NCI-H1105 (cell line): ENCODE results near the gene THOP1.

Experiments used
- DNase-seq: peaks from one replicate; lab custom pipeline; 2025; lab: John Stamatoyannopoulos, UW

THOP1 gene

DNA sequence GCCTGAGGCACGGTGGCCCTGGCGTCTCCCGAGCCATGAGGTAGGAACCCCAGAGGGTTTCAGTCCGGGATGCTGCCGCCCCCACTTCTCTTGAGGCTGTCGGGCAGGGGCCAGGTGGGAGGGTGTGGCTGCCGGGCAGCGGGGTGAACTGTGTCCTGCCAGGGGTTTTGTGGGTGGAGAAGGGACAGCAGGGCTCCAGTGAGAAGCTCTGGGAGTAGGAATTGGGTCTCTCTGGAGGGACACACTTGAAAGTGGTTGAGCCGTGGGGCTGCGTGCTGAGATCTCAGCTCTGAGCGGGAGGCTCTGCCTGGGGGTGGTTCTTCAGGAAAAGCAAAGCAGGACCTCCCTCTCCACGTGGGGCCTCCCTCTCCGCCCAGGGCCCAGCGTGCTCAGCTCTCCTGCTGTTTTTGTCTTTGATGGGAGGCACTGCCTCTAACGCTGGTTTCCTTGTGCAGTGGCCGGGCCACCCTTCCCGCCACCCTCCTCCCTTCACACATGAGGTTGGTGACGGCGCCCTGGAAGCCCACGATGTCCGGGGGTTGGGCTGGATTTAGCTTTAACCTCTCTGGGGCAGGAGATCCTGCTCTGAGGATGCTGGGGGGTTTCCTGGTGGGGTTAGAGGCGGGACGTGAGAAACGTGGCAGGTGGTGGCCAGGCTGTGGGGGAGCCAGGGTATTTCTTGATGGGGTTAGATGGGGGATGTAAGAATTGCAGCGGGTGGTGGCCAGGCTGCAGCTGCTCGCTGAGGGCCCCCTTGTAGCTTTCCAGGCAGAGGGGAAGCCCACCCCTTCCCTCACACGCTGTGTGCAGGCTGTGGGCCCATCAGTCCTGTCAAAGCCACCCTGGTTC is 19.1 kb downstream of the THOP1 start:
- DNase-seq = no peak

DNA sequence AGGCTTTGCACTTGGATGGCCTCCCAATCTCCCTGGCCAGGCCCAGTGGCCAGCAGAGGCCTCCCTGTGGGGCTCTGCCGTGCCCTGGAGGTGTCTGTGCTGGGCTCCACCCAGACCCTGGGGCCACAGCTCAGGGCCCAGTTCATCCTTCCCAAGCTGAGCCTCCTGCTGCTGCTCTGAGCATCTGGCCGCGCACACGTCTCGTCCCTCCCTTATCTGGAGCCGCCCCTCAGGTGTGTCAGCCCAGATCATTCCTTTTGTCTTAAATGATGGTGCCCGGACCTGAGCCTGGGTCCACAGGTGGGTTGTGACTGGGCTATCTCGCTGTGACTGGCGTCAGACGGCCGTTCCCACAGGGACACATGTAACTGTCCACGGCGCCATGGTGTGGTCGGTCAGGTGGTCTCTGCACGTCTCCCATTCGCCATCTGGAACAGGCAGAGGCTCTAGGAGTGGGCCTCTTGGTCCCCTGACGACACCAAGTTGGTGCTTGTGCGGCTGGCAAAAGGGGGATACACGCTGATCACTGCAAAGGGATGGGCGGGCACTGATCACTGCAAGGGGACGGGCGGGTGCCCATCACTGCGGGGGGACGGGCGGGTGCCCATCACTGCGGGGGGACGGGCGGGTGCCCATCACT is 20.1 kb downstream of the THOP1 start:
- no peak for DNase-seq

DNA sequence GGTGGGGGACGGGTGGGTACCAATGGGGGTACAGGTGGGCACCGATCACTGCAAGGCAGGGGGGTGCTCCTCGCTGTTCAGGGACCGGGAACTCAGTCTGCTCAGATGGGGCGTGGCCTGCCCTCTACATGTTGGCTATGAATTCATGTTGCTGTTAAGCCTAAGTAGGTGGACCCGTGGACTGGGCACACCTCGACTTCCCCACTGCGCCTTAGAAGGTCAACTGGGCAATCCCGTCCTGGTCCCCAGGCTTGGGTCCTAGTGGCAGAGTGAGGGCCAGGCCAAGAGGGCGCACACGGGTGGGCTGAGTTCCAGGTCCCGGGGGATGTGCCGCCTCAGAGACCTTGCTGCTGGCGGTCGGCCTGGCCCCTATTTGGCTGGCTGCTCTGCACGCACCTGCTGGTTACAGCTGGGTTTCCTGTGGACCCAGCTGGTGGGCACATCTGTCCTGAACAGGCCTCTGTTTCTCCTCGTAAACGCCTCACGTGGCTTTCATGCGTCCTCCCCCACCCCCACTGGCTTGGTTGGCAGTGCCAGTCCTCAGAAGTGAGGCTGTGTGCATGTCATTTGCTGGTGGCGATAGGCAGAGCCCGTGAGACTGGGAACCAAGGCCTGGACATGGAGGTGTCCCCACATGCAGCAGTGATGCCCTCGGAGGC is 20.8 kb downstream of the THOP1 start:
- DNase-seq = no peak

DNA sequence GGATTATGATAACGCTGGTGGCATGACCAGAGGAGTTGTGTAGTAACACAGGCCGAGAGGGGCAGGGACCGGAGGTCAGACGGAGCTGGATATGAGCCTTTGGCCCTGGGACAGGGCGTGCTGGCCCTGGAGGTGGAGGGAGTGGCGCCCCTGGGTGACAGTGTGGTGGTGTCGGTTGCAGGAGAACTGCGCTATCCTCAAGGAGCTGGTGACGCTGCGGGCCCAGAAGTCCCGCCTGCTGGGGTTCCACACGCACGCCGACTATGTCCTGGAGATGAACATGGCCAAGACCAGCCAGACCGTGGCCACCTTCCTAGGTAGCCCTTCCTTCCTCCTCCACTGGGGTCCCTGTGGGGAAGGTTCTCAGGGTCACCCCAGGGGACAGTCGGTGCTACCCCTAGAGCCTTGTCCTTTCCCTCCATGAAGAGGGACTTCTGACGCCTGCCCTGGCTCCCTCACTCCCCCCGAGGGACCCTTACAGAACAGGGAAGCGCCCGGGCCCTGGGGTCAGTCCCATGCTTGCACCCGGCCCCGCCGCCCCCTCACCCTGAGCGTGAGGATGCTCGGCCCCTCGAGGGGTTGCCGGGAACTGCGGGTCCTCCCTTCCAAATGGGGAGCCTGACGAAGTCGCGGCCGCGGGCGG is 21.6 kb downstream of the THOP1 start:
- DNase-seq = no peak

DNA sequence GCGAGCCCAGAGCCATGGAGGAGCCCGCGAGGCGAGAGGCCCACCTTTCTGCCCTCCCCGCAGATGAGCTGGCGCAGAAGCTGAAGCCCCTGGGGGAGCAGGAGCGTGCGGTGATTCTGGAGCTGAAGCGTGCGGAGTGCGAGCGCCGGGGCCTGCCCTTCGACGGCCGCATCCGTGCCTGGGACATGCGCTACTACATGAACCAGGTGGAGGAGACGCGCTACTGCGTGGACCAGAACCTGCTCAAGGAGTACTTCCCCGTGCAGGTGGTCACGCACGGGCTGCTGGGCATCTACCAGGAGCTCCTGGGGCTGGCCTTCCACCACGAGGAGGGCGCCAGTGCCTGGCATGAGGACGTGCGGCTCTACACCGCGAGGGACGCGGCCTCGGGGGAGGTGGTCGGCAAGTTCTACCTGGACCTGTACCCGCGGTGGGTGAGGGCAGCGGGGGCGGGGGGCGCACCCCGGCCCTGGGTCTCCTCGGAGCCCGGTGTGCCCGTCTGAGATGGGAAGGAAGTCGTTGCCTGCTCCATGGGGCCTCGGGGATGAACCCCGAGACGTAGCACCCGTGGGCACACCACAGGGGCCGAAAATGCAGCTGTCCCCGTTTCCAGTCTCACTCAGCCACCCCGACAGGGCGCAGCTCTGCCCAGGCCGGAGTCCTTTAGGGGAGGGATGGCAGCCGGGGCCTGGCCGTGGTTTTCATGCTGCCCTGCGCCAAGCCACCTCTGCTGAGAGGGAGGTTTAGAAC is 22.3 kb downstream of the THOP1 start:
- DNase-seq = no peak

DNA sequence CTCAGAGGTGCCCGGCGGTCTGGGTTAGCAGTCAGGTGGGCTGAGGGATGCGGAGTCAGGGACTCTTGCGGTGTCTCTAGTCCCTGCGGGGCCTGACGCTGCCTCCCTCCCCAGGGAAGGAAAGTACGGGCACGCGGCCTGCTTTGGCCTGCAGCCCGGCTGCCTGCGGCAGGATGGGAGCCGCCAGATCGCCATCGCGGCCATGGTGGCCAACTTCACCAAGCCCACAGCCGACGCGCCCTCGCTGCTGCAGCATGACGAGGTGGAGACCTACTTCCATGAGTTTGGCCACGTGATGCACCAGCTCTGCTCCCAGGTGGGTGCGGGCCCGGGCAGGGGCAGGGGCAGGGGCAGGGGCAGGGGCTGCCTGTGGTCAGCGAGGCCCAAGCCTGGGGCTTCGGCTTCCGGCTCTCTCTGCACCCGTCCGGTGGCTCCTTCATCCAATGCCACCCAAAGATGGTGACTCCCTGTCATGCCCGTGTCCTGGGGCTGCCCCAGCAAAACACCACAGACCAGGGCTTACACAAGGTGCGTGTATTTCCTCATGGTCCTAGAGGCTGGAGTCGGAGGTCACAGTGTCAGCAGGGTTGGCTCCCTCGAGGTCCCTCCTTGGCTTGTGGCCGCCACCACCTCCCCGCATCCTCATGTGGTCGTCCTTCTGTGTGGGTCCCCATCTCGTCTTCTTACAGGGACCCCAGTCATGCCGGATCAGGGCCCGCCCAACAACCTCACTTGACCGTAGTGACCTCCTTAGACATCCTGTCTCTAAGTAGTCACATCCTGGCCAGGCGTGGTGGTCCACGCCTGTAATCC is 23.0 kb downstream of the THOP1 start:
- DNase-seq = no peak

DNA sequence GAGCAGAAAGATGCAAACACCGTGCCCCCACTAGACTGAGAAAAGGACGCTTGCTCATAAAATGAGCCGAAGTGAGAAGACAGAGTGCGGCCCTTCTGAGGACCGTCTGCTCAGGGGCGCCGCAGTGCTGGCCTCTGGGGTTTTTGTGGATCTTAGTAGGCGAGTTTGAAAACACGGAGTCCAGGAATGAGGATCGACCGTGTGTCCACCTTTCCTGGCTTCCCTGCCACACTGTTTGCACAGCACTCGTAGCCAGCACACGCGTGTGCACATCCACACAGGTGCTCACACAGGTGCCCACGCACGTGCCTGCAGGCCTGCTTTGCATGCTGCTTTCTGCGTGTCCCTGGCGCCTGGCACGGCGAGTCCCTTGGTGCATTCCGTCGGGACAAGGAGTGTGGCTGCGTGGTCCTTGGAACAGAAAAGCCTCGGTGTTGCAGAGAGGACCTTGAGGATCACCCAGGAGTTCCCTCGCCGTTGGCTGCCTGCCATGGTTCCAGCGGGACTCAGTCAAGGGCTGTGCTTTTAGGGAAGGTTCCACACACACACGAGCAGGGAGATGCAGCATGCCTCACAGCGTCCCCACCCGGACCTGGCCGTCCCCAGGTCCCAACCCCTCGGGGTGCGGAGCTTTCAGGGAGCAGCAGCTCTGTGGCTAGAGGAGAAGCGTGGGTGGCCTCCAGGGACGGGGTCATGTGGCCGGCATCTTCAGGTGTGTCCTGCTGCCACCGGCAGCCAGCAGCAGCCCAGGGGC is 24.3 kb downstream of the THOP1 start:
- no peak for DNase-seq

DNA sequence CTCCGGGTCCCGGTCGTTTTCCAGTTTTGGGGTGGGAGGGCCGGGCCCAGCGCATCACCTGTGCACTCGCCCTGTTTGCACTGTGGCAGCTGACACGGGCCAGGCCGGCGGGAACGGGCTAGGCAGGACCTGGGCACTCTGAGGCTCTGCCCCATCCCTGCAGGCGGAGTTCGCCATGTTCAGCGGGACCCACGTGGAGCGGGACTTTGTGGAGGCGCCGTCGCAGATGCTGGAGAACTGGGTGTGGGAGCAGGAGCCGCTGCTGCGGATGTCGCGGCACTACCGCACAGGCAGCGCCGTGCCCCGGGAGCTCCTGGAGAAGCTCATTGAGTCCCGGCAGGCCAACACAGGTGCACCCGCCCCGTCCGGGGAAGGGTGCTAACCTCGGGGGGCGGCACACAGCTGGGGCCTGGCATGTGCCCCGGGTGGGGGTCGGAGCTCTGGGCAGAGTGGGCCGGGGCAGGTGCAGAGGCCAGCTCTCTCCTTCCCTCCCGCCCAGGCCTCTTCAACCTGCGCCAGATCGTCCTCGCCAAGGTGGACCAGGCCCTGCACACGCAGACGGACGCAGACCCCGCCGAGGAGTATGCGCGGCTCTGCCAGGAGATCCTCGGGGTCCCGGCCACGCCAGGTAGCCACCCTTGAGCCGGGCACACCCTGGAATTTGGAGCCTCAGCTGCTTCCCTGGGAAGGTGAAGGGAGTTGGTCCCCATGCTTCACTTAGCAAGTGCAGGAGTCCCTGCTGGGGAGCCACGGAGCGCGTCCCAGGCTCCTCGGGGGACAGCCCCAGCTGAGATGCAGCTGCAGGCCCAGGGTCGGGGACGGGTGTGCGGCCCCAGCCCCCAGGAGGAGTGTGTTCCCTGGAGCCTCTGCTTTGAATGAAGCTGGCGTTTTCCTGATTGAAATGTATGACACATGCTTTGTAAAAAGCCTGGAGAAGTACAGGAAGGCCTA is 25.1 kb downstream of the THOP1 start:
- no peak for DNase-seq

DNA sequence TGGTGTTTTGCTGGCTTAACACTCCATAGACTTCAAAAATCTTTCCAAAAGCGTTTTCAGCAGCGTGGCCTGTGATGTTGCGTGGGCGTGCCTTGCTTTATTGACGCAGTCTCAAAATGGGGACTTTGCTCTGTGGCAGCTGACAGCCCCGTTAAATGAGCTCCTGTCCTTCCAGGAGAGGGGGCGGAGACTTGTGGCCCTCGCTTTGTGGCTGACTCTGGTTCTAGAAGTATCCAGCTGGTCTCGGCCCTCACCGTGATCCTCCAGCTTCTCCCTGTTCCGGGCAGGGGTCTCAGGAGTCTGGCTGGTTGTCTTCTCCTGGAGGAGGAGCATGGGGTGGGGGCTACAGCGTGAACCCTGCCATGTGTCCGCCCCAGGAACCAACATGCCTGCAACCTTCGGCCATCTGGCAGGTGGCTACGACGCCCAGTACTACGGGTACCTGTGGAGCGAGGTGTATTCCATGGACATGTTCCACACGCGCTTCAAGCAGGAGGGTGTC is 26.0 kb downstream of the THOP1 start:
- no peak for DNase-seq

DNA sequence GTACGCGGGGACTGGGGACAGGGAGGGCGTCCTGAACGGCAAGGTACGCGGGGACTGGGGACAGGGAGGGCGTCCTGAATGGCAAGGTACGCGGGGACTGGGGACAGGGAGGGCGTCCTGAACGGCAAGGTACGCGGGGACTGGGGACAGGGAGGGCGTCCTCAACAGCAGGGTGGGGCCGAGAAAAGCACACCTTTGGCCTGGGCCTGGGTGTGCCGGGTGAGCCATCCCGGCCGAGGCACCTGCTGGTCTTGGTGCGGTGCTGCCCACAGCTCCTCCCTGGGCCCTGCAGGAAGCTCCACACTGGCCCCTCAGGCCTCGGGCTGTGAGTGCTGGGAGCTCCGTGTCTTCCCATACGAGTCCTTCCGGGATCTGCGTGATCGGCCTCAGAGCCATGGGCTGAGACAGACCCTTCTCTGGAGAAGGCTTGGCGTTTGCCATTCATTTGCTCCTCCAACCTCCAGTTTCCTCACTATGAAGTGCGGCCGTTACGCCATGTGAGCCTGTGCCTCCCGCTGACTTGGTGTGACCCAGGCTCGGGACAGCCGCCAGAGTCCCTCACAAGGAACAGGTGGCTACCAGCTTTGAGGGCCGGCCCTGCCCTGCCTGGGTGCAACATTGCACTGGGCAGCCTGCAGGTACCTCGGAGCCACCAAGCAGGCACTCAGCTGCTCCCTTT is 26.6 kb downstream of the THOP1 start:
- no peak for DNase-seq

DNA sequence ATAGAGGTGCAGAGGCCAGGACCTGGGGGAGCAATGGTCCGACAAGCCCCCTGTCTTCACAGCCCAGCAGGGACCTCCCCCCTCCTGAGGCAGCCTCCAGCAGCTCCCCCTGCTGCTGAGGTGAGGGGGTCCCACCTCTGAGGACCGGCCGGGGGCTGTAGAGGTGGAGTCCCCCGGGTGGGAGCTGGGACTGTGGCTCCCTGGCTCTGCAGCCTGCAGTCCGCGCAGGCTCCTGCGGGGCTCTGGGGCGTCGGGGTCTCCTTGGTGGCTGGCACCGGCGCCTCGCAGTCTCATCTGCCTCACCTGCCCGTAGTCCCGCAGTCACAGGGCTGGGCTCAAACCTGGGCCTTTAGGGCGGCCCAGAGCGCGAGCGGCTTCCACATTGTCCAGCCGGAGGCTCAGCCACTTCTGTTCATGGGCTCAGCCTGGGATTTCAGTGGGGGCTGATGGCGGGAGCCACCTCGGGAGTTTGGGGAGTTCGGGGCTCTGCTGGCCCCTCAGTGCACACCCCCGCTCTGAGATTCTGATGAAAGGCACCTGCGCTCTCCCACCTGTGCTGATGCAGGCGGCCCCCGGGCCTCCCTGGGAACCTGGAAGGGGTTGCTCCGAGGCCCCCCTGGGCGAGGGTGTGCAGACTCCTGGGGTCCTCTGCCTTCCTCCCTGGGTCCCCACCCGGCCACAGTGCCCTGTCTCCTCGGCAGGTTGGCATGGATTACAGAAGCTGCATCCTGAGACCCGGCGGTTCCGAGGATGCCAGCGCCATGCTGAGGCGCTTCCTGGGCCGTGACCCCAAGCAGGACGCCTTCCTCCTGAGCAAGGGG is 27.3 kb downstream of the THOP1 start:
- DNase-seq = no peak

DNA sequence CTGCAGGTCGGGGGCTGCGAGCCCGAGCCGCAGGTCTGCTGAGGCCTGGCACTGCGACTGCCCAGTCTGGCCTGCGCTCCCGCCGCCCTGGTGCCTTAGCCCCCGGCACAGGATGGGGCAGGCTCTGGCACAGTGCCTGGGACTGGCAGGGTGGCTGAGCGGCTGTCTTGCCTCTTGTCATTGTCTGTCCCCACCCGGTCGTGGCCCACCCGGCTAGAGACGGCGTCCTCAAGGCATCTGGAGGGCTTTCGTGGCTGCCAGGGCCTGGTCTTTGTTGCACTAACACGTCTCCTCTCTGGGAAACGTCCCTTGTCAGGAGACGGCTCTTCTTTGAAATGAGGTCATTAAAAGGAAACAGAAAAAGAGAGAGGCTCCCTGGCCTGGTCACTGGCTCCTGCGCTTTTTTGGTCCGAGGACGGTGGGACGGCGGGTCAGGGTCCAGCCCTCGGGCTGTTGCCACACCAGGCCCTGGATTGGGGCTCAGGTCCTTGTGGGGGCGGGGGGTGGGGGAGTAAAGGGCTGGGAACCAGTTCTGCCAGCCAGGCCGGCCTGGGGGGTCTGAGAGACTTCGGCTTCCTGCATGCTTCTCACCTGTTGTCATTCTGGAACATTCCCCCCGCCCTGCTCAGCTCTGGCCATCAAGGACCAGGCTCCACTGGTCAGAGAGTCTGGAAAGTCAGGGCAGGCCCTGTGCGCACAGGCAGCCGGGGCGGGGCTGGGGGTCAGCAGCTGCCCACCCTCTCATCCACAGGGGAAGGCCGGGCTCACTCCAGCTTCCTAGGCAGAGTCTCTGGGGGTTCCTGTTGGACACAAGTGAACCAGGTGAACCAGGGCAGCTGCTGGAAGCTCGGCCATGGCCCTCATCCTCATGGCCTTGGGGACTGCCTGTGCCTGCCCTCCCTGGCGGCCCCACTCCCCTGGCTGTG is 28.2 kb downstream of the THOP1 start:
- DNase-seq = no peak

DNA sequence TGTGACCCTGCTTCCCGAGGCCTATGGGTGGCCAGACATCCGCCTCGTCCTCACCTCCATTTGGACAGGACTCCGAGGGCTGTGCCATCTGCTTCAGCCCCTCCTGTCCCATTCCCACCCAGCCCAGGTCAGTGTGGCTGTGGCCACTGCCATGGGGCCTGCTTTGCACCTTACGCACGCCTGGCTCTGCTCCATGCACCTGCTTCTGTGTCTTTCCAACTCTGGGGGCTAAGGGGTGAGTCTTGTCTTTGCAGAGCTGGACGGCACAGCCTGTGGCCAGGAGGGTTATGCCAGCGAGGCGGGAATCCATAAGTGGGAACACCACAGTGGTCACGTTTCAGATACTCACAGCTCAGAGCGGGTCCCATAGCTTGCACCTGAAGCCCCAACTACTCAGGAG is 29.1 kb downstream of the THOP1 start:
- no peak for DNase-seq

DNA sequence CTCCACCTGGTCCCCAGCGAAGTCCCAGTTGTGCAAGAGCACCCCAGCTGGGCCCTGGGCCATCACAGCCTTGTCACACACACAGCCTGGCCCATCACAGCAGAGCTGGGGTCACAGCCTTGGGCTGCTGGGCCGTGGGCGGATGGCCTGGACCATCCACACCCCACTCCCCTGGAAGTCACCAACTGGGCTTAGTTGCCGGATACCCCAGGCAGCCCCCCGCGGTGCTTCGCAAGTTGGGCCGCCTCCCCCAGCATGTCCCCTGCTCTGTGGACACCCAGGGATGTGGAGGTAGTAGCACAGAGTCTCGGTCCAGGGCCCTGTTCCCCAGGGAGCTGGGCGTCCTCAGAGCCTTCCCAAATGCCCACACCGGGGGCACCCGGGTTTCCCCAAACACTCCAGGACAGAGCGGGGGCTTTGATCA is 29.9 kb downstream of the THOP1 start:
- no peak for DNase-seq

DNA sequence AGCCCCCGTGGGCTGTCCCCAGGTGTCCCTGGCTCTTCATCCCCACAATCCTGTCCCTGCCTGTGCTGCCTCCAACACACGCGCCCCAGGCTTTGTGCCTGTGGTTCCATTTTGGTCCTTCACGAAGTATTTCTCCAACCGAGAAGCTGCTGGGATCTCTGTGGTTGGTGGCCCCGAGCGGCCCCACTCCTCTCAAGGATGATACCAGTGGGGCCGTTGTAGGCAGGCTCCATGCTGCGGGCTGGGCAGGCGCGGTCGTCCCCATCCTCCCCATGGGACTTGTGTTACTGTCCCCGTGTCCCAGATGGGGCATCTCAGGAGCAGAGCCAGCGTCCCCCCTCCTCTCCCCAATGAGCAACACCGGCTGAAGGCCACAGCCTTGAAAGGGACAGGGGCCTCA is 30.6 kb downstream of the THOP1 start:
- DNase-seq = no peak

DNA sequence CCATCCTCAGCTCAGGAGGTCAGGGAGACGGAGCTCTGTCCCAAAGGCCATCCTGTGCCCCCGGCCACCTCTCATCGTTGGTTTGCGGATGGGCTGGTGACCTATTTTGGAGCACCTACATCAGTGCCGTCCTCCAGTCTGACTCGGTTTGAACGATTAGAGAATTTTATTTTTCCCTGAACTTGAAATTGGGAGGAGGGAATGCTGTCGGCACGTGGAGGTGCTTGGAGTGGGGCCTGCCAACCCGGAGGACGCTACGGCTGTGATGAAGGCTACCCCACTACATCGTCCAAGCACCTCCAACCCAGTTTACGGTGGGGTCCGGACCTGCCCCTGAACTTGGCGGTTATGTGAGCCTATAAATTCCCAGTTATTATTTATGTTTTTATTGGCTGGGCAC is 31.3 kb downstream of the THOP1 start:
- no peak for DNase-seq
